Measurements from ENCODE around the gene FTCDNL1.

- TF ChIP-seq GATA3 (IDR thresholded peaks at IDR 0.05; ENCODE audit: low read depth, low read length) (no peak), GATA2 (IDR thresholded peaks at IDR 0.05; ENCODE audit: low read depth, low read length) (no peak)
Observed at GRCh38 chr2:199754766-199755165, 96.2 kb downstream of the FTCDNL1 start.
